Dedifferentiated amniotic fluid mesenchymal stem cell (primary cell): ENCODE measurements around the gene PDZD7.
A peak's percentile ranks its signal among the peaks of the same experiment; 100 is the strongest.

Experiments
- DNase-seq: peaks from one replicate; pipeline ENCODE4 v3.0.0-alpha.2; 2016; ENCODE audit errors: extremely low spot score

PDZD7 gene

GRCh38 chr10:101031128-101031795, at the start of gene PDZD7, which contains the start of gene SFXN3:
PDZD7 (minus strand) TSS chr10:101031129; CDS start chr10:101030219, 910 bp downstream.
SFXN3 (plus strand) TSS chr10:101031234; CDS start chr10:101034695, 3,461 bp downstream.
- peak; percentile 88 for DNase-seq

GRCh38 chr10:101079874-101080273, 48.9 kb upstream of the PDZD7 start:
- no peak for DNase-seq

GRCh38 chr10:101076630-101077029, 45.7 kb upstream of the PDZD7 start:
- no peak for DNase-seq

DNA sequence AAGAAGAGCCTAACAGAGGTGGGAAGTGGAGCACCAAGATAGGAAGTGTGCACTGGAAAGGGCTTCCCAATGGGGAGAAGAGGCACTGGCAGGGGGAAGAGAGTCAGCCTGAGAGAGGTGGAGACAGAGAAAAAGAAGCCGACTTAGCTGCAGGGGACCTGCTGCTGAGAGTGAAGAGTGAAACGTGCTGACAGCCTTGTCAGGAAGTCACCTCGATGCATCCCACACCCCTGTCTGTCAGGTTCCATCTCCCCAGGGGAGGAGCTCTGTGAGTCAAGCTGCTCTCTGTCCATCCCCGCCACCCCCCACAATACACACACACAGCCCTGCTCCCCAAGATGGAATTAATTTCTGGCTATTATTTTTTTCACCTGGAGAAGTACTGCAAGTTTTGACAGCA, 44.8 kb upstream of the PDZD7 start:
- no peak for DNase-seq

DNA sequence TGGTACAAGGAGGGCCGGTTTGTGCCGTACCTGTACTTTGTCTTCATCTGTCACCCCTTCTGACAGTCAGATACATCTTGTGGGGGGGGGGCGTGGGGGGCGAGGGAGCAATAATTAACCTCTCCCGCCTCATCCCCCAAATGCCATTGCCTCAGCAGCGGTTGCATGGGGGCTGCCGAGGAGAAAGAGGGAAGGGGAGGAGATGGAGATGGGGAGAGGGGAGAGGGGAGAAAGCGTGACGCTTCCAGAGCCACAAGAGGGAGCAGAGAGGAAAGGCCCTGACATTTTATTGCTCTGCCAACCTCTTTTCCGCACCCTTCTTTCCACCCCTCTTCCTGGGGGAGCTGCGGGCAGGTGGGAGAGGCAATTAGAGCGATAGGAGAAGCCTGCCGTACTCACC, 42.7 kb upstream of the PDZD7 start:
- no peak for DNase-seq

- no peak for DNase-seq
Measured at GRCh38 chr10:101072923-101073322, 42.0 kb upstream of the PDZD7 start.

DNA sequence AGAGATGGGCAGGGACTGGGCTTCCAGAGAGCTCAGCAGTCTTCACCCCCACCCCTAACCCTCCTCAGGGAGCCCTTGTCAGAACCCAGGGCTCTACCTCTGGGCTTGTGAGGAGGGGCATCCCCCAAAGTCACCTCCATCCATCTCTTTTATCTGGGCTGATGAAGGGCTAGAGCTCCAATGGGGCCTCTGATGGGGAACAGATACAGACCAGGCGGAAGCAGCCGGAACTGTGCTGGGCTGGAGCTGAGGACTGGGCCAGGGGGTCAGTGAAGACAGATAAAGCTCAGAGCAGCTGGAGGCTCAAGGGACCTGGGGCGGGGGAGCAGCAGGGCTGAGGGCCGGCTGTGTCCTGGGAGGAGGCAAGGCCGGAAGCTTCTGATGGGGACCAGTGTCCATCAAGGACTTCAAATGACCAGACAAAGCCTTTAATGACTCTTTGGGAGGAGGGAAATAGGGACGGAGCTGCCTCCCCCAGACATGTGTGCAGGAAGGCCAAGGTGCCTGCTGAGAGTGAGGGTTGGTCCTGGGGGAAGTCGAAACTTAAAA, 41.0 kb upstream of the PDZD7 start:
- DNase-seq: no peak

- DNase-seq: no peak
Measured at GRCh38 chr10:101071267-101071884, 40.4 kb upstream of the PDZD7 start.

GRCh38 chr10:101070098-101070497, 39.2 kb upstream of the PDZD7 start:
- no peak for DNase-seq

GRCh38 chr10:101069441-101069840, 38.5 kb upstream of the PDZD7 start:
- DNase-seq: no peak

DNA sequence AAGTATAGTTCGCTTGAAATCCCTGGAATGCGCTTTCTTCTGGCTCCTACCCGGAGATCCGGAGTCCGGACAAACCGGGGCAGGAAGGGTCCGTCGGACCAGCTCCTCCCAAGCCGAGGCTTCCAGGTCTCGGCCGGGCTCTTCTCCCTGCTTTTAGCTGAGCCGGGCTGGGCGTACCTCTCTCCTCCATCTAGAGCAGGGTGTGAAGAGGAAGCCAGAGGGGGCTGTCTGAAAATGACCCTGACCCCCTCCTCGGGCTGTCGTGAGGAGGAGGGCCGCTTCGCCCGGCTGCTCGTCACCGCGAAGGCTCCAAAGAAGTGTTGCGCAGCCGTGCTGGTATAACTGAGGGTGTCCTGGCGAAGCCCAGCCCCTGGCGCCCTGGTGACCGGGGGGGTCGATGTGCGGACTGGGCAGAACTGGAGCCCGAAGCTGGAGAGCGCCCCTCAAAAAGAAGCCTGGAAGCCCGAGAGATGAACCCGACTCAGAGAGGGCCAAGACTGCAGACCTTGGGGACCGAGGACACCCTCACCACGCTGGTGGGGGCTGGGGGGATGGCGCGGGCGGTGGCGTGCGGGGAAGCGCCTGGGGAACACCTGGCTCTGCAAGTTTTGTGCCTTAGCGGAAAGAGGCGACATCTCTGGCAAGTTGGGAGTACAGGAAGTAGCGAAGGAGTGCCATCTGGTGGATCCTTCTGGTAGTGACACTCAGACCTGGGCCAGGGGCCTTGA, 36.6 kb upstream of the PDZD7 start:
- DNase-seq: peak; percentile 85

DNA sequence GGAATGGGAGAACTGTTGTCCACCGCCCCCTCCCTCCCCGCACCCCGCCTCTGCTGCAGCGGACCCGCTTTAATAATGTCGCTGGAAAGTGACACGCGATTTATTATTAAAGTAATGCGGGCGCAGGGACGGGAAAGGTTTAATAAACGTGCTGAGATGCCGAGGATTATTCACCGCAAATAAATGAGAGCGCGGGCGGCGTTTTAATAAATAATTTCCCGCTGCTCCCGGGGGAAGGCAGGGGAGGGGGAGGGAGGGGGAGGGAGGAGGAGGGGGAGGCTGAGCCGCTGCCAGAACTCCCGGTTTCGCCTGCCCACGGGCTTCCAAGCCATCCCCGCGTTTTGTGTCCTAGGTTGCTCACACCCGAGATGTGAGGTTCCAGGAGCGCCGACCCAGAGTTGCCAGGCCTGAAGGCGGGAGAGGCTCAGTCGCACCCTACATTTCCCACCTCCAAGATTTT, 36.0 kb upstream of the PDZD7 start:
- no peak for DNase-seq

GRCh38 chr10:101066146-101066895, 35.4 kb upstream of the PDZD7 start:
- DNase-seq: peak; percentile 49

- DNase-seq: no peak
Measured at GRCh38 chr10:101065481-101066145, 34.7 kb upstream of the PDZD7 start.

- no peak for DNase-seq
Measured at GRCh38 chr10:101064415-101065030, 33.6 kb upstream of the PDZD7 start.

- DNase-seq: no peak
Measured at GRCh38 chr10:101063548-101064414, 32.9 kb upstream of the PDZD7 start.

- no peak for DNase-seq
Measured at GRCh38 chr10:101063050-101063525, 32.2 kb upstream of the PDZD7 start.

DNA sequence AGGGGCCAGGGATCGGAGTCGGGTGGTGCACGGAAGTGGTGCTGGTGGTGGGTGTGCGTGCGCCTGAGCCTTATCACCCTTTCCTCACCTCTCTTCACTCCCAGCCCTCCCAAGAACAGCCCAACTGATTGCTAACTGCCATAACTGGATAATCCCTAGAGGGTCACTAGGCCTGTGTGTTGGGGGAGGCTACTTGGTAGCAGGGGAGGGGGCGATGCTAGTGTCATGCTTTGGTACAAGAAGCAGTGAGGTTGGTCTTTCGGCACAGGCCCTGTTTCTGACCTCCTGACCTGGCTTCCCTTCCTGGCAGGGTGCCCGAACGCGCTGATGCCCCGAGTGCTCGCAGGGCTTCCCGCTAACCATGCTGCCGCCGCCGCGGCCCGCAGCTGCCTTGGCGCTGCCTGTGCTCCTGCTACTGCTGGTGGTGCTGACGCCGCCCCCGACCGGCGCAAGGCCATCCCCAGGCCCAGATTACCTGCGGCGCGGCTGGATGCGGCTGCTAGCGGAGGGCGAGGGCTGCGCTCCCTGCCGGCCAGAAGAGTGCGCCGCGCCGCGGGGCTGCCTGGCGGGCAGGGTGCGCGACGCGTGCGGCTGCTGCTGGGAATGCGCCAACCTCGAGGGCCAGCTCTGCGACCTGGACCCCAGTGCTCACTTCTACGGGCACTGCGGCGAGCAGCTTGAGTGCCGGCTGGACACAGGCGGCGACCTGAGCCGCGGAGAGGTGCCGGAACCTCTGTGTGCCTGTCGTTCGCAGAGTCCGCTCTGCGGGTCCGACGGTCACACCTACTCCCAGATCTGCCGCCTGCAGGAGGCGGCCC, 31.5 kb upstream of the PDZD7 start:
- DNase-seq: no peak
